Limb (tissue), 2 donors: ENCODE data around the gene SMCO2.

Source experiments
- DNase-seq, 2 donors: peaks; one replicate each; pipeline ENCODE4 v3.0.0-alpha.2; 2016; ENCODE audit errors: extremely low spot score in 2 of 2

SMCO2 gene

GRCh38 chr12:27453421-27453820 is 6.9 kb downstream of the SMCO2 start:
- peak in 1 of 2 donors; percentile 45 for DNase-seq

DNA sequence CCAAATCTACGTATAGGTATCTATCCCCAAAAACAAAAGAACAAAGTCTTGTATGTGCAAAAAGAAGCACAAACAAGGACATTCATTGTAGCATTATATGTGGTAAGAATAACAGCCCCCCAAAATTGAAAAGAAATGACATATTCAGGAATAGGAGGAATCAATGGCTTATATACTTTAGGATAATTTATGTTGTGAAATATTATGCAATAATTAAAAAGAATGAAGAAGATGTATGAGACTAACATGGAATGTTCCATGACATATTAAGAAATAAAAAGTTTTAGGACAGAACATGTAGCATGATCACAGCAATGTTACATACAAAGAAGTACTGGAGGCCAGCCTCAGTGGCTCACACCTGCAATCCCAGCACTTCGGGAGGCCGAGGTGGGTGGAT is 9.1 kb downstream of the SMCO2 start:
- no peak for DNase-seq

- no peak for DNase-seq
Observed at GRCh38 chr12:27456618-27457017, 10.1 kb downstream of the SMCO2 start.

- DNase-seq: no peak
Observed at GRCh38 chr12:27460471-27460978, 14.0 kb downstream of the SMCO2 start.

GRCh38 chr12:27462151-27462694 is 15.7 kb downstream of the SMCO2 start:
- DNase-seq: peak in 1 of 2 donors; percentile 33

DNA sequence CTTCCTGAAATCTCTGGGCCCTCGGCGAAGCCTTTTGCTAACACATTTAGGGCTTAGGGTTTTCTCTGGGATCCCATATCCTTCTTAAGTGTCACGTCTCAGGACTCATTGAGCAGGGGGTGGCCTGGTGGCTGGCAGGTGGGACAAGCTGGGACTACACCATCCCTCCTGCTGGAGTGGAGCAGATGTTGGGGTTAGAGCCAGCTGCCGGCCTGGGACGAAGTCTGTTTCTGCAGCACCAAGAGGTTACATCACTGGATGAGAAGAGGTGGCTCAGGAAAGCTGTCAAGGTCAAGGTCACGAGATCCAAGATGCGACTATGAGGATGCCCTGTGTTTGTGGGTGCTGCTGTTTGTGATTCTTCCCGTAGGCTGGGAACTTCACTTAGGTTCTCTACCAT is 16.3 kb downstream of the SMCO2 start:
- DNase-seq: no peak

DNA sequence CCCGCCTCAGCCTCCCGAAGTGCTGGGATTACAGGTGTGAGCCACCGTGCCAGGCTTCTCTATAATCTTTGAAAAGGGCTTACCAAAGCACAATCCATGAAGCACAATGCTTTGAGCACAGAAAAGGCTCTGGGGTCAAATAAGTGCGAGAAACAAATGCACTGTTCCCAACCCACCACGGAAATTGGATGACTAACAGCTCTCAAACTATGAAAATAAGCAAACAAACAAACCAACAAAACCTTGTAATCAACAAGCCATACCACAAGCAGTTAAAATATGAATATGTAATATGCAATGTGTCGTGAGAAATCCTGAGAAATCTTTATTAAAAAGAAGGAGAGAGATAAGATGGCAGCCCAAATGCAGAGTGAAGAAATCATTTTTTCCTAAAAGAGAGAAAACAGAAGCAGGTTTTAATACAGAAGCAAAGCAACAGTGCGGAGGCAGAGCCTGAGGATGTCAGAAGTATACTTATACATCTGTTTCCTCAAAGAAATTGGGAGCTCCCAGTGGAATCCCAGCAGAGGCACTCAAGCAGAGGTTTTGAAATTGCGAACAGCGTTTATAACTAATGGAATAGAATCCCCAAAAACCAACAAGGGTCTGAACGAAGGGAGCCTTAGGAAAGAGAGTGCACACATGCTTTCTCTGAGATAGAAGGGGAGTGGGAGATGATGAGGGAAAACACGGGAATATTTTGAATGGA is 17.1 kb downstream of the SMCO2 start:
- no peak for DNase-seq

GRCh38 chr12:27464220-27464554 is 17.7 kb downstream of the SMCO2 start:
- peak; percentile 51 to 58 for DNase-seq

GRCh38 chr12:27467641-27468040 is 21.1 kb downstream of the SMCO2 start:
- DNase-seq: no peak

DNA sequence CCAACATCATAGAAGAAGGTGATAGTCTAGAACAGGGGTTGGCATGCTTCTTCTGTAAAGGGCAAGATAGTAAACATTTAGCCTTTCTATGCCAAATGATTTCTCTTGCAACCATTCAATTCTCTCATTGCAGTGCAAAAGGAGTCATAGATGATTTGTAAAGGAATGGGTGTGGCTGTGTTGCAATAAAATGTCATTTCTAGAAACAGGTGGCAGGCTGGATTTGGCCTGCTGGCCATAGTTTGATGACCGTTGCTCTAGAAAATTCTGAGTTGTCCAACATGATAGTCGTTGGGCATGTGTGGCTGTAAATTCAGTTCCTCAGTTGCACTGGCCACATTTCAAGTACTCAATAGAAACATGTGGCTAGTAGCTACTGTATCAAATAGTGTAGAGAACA is 21.7 kb downstream of the SMCO2 start:
- DNase-seq: no peak

DNA sequence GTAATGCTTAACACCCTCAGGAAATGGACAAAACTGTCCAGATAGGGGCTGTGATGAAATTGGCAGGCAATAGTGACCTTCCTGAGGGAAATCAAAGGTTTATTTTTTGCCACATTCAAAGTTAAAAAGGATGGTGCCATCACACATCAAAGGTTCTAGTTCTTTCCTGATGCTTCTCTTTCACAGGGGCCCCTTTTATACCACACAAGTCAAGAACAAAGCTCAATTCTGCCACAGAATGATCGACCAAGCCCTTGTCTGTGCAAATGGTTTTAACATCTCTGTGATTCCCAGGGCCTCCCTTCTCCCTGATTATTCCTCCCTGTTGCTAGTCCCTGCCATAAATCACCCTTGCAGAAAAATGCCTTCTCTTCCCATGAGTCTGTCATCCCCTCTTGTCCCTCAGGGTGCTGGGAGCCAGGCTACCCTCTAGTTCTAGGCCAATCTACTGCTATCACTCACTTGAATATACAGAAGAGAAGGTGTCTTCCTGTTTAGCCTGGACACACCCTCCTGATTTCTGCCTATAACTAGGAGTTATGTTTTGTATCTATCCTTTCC is 22.7 kb downstream of the SMCO2 start:
- no peak for DNase-seq

DNA sequence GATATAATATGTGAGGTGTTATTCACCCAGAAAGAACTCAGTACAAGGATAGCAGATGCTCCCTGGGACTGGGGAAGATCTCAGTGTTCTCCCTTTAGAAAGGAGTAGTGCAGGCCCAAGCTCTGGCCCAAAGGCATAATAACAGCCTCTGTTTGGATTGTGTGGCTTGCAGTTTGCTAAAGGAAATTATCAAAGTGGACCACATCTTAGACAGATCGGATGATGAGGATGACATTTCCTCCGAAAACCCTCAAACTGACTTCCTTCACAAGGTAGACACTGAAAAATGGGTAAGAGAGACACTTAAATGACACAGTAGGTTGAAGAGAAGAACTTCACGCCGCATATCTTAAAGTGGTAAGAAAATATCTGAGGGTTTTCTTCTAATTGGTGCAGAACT is 26.1 kb downstream of the SMCO2 start:
- DNase-seq: no peak

- no peak for DNase-seq
Observed at GRCh38 chr12:27474344-27474743, 27.8 kb downstream of the SMCO2 start.

DNA sequence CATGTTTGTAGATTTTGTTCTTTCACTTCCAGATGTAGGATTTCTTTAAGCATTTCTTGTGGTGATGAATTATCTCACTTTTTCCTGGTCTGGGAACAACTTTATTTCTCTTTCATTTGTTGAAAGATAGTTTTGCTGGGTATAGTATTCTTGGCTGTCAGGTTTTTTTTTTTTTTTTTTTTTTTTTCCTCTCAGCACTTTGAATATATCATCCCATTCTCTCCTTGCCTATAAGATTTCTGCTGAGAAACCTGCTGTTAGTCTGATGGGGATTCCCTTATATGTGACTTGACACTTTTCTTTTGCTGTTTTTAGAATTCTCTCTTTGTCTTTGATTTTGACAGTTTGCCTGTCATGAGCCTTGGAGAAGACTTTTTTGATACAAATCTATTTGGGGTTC is 30.5 kb downstream of the SMCO2 start:
- no peak for DNase-seq

DNA sequence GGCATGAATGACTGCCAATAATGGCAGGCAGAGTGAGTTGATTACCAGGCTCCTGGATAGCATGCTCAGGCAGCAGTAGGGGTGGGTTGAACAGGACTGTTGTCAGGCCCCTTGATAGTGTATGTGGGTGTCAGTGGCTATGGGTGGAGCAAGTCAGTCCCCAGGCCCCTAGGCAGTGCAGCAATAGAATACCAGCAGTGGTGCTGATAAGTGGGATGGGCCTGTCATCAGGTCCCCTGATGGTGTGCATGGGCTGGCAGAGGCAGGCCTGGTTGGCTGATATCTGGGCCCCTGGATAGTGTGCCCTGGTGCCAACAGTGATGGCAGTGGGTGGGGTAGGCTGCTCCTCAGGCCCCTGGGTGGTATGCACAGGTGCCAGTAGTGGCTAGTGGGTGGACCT is 32.4 kb downstream of the SMCO2 start:
- no peak for DNase-seq

DNA sequence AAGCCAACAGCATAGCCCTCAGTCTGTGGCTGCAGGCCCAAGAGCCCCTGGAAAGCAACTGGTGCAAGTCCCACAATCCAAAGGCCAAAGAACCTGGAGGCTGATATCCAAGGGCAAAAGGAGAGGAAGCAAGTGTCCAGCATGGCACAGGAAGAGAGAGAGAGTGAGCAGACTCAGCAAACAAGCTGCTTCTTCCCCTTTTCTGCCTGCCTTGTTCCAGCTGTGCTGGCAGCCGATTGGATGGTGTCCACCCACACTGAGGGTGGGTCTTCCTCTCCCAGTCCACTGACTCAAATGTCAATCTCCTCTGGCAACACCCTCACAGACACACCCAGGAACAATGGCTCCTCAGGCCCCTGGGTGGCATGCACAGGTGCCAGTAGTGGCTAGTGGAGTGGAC is 33.5 kb downstream of the SMCO2 start:
- DNase-seq: no peak

- no peak for DNase-seq
Observed at GRCh38 chr12:27486961-27487360, 40.4 kb downstream of the SMCO2 start.

GRCh38 chr12:27488479-27488878 is 41.9 kb downstream of the SMCO2 start:
- DNase-seq: no peak

- DNase-seq: no peak
Observed at GRCh38 chr12:27491226-27491625, 44.7 kb downstream of the SMCO2 start.

- no peak for DNase-seq
Observed at GRCh38 chr12:27493260-27493940, 46.9 kb downstream of the SMCO2 start.

GRCh38 chr12:27497446-27497845 is 50.9 kb downstream of the SMCO2 start:
- no peak for DNase-seq

DNA sequence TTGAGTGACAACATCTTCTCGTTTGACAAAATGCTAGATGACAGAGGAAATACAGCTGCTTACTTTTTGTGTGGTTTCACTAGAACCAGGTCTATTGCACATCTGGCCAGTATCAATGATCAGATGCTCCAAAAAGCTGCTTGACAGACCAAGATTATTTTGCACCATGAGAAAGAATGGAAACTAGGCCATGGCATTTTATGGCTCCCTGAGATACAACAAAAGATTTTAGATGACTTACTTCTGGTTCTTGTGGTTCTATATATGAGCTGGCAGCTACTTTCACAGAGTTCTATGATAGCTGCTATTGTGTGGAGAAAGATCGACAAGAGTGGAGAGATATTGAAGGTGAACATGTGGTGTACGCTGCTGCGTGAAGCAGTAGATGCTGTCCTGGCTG is 51.6 kb downstream of the SMCO2 start:
- no peak for DNase-seq

DNA sequence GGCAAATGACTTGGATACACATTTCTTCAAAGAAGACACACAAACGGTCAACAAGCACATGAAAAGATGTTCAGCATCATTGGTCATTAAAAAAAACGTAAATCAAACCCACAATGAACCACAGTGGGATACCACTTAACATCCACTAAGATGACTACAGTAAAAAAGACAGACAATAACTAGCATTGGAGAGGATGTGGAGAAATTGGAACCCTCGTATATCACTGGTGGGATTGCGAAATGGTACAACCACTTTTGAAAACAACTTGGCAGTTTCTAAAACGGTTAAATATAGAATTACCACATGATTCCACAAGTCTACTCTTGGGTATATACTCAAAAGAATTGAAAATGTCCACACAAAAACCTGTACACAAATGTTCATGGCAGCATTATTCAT is 52.2 kb downstream of the SMCO2 start:
- no peak for DNase-seq
